SU-DHL-6 (cell line): ENCODE data around the gene AMER2.

Experiments
- H2AFZ ChIP-seq: fragments of 200-600 bp; sonication (generic); 2 replicates; pipeline ENCODE4 v1.6.1; 2014; ENCODE audit warnings: low read depth, mild to moderate bottlenecking, moderate library complexity, mixed read lengths, antibody characterized with exemption, low read length; ENCODE audit not compliant: severe bottlenecking
- H3F3A ChIP-seq: fragments of 200-600 bp; shearing (Covaris generic); 2 replicates; pipeline ENCODE4 v1.6.0; 2016; ENCODE audit warnings: antibody characterized with exemption, mild to moderate bottlenecking; ENCODE audit not compliant: insufficient read depth
- H3K27ac ChIP-seq: fragments of 200-600 bp; sonication (generic); 2 replicates; pipeline ENCODE4 v1.5.1; 2016; ENCODE audit warnings: low read depth, mild to moderate bottlenecking, low read length, moderate library complexity, mixed read lengths
- H3K27me3 ChIP-seq: fragments of 200-600 bp; sonication (generic), shearing (Covaris generic); 2 replicates; pipeline ENCODE4 v1.6.0; 2014; ENCODE audit warnings: mild to moderate bottlenecking, low read length
- H3K36me3 ChIP-seq: fragments of 200-600 bp; sonication (generic); 2 replicates; pipeline ENCODE4 v1.6.1; 2014; ENCODE audit warnings: mild to moderate bottlenecking, low read length, mixed read lengths
- H3K4me2 ChIP-seq: fragments of 300-600, 200-600 bp; shearing (Covaris generic), sonication (generic); 2 replicates; pipeline ENCODE4 v1.6.0; 2014; ENCODE audit warnings: low read length, low read depth, mild to moderate bottlenecking; ENCODE audit not compliant: poor library complexity, severe bottlenecking
- H3K4me3 ChIP-seq: fragments of 200-600 bp; sonication (generic); 2 replicates; pipeline ENCODE4 v1.5.1; 2014; ENCODE audit warnings: antibody characterized with exemption, low read length, mild to moderate bottlenecking, mixed read lengths; ENCODE audit not compliant: insufficient read depth, poor library complexity, severe bottlenecking
- H3K79me2 ChIP-seq: fragments of 200-600 bp; sonication (generic); 2 replicates; pipeline ENCODE4 v1.6.1; 2014; ENCODE audit warnings: mild to moderate bottlenecking, low read length, moderate library complexity; ENCODE audit not compliant: insufficient read depth
- H3K9ac ChIP-seq: fragments of 200-600 bp; sonication (generic); 2 replicates; pipeline ENCODE4 v1.7.0; 2014; ENCODE audit warnings: mild to moderate bottlenecking, low read length
- H3K9me2 ChIP-seq: fragments of 200-600 bp; sonication (generic); replicated peaks from 2 replicates; pipeline ENCODE4 v1.6.1; 2014; ENCODE audit warnings: low read length; ENCODE audit not compliant: insufficient read depth
- H3K9me3 ChIP-seq: fragments of 200-600 bp; sonication (generic); 2 replicates; pipeline ENCODE4 v1.6.1; 2014; ENCODE audit warnings: low read length, mixed read lengths; ENCODE audit not compliant: insufficient read depth
- H4K20me1 ChIP-seq: fragments of 200-600 bp; sonication (generic); 2 replicates; pipeline ENCODE4 v1.6.1; 2014; ENCODE audit warnings: low read depth, mild to moderate bottlenecking, antibody characterized with exemption, low read length, moderate library complexity, mixed read lengths
- EZH2phosphoT487 ChIP-seq: fragments of 200-600 bp; sonication (generic), shearing (Covaris generic); conservative IDR thresholded peaks from 2 replicates; pipeline ENCODE4 v1.6.1; 2018; ENCODE audit warnings: mild to moderate bottlenecking, antibody characterized with exemption, low read length, moderate library complexity, mixed read lengths
- TF ChIP-seq, protein P1 (sequence below): fragments of 200-600 bp; sonication (generic); IDR thresholded peaks from one replicate; pipeline ENCODE4 v1.5.1; 2017; ENCODE audit warnings: antibody characterized with exemption, mild to moderate bottlenecking, low read length, moderate library complexity; ENCODE audit not compliant: insufficient read depth, poor library complexity, severe bottlenecking

Gene AMER2

DNA sequence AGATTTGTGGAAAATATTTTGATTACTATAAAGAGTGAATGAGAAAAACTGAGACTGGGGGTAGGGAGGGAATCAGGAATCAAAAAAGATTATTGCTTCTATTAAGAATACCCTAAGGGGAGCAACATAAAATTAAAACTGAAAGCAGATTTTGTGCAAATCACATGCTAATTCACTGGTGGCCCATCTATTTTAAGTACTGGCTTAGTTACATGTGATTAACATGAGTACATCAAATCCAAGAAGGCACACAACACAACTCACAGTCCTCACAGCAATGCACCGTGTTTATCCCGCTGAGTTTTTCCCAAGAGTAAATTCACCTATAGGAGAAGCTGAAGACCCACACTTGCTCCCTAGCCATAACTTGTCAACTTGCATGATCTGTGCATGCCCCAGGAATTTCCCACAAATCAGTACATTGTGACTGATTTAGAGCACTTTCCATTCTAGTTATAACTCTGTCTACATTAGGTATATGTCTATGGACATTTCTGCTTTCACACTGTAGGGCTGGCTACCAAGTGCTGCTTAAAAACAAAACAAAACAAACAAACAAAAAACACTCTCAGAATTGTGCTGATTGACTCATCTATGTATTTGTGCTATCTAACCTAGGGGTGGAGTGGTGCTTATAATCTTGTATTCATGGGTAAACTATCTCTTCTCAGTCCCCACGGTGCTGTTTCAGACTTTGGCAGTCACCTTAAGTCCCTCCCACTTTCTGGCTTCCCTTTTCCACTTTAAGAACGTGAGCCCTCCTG, 24.3 kb downstream of the AMER2 start:
- H3K79me2 ChIP-seq: no peaks in the 10 kb centered on the region
- H3K9me3 ChIP-seq: no peaks in the 10 kb centered on the region
- H3K9ac ChIP-seq: no peak overlapping the region
- no peaks in the 10 kb centered on the region for H3F3A ChIP-seq
- H3K27ac ChIP-seq: no peak overlapping the region
- no peaks in the 10 kb centered on the region for H4K20me1 ChIP-seq
- no peaks in the 10 kb centered on the region for H3K36me3 ChIP-seq
- no peak overlapping the region for H2AFZ ChIP-seq
- no peaks in the 10 kb centered on the region for H3K27me3 ChIP-seq
- TF ChIP-seq, protein P1, sequence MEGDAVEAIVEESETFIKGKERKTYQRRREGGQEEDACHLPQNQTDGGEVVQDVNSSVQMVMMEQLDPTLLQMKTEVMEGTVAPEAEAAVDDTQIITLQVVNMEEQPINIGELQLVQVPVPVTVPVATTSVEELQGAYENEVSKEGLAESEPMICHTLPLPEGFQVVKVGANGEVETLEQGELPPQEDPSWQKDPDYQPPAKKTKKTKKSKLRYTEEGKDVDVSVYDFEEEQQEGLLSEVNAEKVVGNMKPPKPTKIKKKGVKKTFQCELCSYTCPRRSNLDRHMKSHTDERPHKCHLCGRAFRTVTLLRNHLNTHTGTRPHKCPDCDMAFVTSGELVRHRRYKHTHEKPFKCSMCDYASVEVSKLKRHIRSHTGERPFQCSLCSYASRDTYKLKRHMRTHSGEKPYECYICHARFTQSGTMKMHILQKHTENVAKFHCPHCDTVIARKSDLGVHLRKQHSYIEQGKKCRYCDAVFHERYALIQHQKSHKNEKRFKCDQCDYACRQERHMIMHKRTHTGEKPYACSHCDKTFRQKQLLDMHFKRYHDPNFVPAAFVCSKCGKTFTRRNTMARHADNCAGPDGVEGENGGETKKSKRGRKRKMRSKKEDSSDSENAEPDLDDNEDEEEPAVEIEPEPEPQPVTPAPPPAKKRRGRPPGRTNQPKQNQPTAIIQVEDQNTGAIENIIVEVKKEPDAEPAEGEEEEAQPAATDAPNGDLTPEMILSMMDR: no peak
- TF ChIP-seq EZH2phosphoT487: no peak
- H3K4me3 ChIP-seq: no peak overlapping the region
- H3K4me2 ChIP-seq: no peak overlapping the region
- H3K9me2 ChIP-seq: no peaks in the 10 kb centered on the region

DNA sequence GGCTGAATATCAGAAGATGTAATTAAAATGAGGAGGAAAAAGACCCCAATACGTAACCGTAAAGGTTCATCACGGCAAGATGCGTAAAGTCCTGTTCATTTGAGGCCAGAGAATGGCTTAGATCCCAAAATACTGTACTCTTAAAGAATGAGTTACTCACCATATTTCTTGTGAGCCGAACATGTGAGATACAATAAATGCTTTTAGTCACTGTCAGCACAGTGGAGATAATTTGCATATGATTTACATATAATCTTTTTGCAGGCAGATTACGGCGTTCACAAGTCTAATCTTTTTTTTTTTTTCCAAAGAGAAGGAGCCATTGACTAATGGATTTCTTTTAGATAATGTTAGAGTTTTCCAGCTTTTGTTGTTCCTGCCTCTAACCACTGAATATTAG, 28.4 kb downstream of the AMER2 start:
- no peak overlapping the region for H3K9ac ChIP-seq
- TF ChIP-seq, protein P1: no peak
- TF ChIP-seq EZH2phosphoT487: no peak
- no peak overlapping the region for H3K4me3 ChIP-seq
- no peaks in the 10 kb centered on the region for H3K9me3 ChIP-seq
- no peak overlapping the region for H3K4me2 ChIP-seq
- no peaks in the 10 kb centered on the region for H3F3A ChIP-seq
- no peak overlapping the region for H2AFZ ChIP-seq
- no peaks in the 10 kb centered on the region for H3K27me3 ChIP-seq
- H3K79me2 ChIP-seq: no peaks in the 10 kb centered on the region
- no peaks in the 10 kb centered on the region for H4K20me1 ChIP-seq
- no peak overlapping the region for H3K27ac ChIP-seq
- H3K36me3 ChIP-seq: no peaks in the 10 kb centered on the region
- no peaks in the 10 kb centered on the region for H3K9me2 ChIP-seq

DNA sequence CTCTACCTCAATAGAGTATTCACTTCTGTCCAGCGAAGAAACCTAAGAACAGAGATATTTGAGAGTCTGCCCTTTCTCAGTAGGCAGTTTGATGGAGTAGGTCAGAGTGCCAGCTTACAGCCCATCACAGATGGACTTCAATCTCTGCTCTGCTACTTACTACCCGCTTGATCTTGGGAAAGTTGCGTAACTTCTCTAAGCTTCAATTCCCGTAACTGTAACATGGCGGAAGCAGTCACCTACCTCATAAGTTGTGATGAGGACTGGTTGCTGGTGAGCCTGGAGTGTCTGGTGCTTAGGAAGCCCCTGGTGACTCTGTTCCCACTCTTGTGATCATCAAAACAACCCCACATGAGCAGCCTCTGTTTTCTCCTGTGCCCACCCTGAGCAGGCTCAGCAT, 31.0 kb downstream of the AMER2 start:
- no peaks in the 10 kb centered on the region for H3K27me3 ChIP-seq

More for the DNA sequence above, 31.0 kb downstream of the AMER2 start:
- TF ChIP-seq, protein P1: no peak
- TF ChIP-seq EZH2phosphoT487: no peak
- H3K9me3 ChIP-seq: no peaks in the 10 kb centered on the region
- no peak overlapping the region for H3K4me3 ChIP-seq
- H4K20me1 ChIP-seq: no peaks in the 10 kb centered on the region
- H3K79me2 ChIP-seq: no peaks in the 10 kb centered on the region
- no peak overlapping the region for H2AFZ ChIP-seq
- no peak overlapping the region for H3K4me2 ChIP-seq
- H3K9me2 ChIP-seq: no peaks in the 10 kb centered on the region
- no peaks in the 10 kb centered on the region for H3F3A ChIP-seq
- H3K27ac ChIP-seq: no peak overlapping the region
- no peak overlapping the region for H3K9ac ChIP-seq
- H3K36me3 ChIP-seq: no peaks in the 10 kb centered on the region
